GM12873 (cell line): ENCODE data around the gene RRP8.

ENCODE experiments used
- CTCF ChIP-seq: IDR thresholded peaks from 2 replicates; pipeline ENCODE4 v1.5.1; 2012; ENCODE audit warnings: low read depth, mild to moderate bottlenecking, moderate library complexity, low read length, control low read depth; ENCODE audit not compliant: insufficient read depth; ENCODE audit errors: missing control alignments

Gene RRP8

GRCh38 chr11:6646918-6647679 lies 43.7 kb upstream of the RRP8 start:
- no peak for TF ChIP-seq CTCF

GRCh38 chr11:6646576-6646917 lies 43.1 kb upstream of the RRP8 start:
- TF ChIP-seq CTCF: no peak

- no peak for TF ChIP-seq CTCF
Observed at GRCh38 chr11:6646071-6646470, 42.7 kb upstream of the RRP8 start.

- TF ChIP-seq CTCF: no peak
Observed at GRCh38 chr11:6642957-6643356, 39.5 kb upstream of the RRP8 start.

GRCh38 chr11:6640985-6641701 lies 37.7 kb upstream of the RRP8 start:
- TF ChIP-seq CTCF: no peak

DNA sequence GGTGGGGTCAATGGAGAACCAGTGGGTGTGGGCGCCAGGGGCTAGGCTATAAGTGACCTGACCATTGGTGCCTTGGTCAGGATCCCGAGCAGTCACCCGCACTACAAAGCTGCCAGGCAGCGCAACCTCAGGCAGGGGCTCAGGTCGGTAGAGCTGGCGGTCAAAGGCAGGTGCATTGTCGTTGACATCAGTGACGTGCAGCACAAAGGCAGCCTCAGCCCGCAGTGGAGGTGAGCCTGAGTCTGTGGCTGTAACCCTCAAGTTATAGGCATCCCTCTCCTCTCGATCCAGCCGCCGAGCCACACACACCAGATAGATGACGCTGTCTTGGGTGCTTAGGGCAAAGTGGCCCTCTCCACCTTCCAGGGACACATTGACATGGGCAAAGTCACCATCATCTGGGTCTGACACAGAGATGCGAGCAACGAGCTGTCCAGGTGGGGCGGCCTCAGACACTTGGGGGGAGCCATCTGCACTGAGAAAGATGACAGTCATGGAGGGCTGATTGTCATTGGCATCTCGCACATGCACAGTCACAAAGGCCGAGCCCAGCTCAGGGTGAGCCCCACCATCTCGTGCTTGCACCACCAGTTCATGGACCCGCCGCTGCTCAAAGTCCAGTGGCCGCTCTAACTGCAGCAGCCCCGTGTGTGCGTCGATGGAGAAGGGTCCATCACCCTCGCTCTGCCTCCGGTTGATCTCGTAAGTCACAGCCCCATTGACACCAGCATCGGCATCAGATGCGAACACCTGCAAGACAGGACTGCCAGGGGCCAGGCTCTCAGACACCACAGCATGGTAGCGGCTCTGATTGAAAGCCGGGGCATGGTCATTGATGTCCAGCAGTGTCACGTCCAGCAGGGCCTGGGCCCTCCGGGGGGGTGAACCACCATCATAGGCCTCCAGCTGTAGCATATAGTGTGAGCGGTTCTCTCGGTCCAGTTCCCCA lies 36.9 kb upstream of the RRP8 start:
- TF ChIP-seq CTCF: no peak

GRCh38 chr11:6638429-6638828 lies 35.0 kb upstream of the RRP8 start:
- TF ChIP-seq CTCF: no peak
